IPS DF 4.7 (cell line): ENCODE measurements around the gene GRB2.
"Not testable (repeated sequence)": the region's sequence is repeated elsewhere in the genome, so short reads cannot be mapped to it uniquely, and the experiment has no call there.

ENCODE experiments used
- DNase-seq: peaks from one replicate; pipeline ENCODE4 v3.0.0-alpha.2; 2013; ENCODE audit warnings: low spot score; ENCODE audit errors: extremely low read depth

Gene GRB2

DNA sequence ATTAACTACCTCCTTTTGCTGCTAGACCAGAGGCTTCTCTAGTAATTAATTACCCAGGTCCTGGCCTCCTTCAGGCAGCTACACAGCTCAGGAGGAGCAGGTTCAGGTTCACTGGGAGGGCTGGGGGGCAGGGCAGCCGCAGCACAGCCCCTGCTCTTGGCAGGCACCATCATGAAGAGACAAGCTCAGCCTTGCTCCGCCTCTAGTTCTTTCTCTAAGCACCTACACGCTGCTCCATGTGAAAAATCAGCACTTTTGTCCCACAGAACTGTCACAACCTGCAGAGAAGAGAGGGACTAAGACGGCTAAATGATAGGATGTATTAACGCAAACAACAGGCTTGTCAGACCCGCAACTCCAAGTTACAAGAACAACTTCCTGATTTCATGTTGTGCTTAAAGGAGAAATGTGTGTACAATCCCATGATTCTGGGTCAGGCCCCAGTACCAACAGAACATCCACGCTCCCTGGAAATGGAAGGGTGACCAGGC lies 53.4 kb downstream of the GRB2 start:
- DNase-seq, result no peak

DNA sequence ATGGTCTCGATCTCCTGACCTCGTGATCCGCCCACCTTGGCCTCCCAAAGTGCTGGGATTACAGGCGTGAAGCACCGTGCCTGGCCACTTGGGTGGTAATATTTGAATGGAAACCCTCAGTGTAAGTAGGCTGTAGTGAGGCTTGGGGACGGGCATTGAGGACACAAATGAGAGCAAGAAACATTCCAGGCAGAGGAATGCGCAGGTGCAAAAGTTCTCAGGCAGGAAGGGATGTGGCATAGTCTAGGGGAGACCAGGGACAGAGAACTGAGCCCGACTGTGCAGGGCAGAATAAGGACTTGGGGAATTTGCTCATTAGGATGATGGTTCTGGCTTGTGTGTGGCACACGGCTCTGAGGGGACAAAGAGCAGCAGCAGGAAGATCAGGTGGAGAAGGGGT lies 54.8 kb downstream of the GRB2 start:
- DNase-seq, result no peak

DNA sequence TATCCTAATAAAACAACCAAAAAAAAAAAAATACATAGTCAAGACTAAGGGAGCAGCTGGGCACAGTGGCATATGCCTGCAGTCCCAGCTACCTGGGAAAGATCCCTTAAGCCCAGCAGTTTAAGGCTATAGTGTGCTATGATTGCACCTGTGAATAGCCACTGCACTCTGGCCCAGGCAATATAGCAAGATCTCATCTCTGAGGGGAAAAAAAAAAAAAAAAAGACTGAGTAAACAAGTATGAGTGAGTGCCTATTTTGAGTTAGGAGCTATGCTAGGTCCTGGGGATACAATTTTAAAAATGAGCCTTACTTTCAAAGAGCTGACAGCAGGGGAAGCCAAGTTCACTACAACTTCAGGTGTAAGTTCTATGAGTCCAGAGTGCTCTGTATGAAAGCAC lies 55.4 kb downstream of the GRB2 start:
- DNase-seq, result no peak

DNA sequence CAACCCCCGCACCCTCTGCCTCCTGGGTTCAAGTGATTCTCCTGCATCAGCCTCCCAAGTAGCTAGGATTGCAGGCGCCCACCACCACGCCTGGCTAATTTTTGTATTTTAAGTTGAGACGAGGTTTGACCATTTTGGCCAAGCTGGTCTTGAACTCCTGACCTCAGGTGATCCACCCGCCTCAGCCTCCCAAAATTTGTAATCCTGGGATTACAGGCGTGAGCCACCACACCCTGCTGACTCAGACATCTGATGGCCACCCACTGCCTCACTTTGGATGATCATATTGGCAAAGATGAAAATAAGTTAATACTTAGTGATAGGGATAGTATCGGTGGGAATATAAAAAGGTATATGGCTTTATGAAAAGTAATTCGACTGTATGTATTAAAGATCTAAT lies 55.9 kb downstream of the GRB2 start:
- DNase-seq, result no peak

GRCh38 chr17:75348386-75349012 lies 57.0 kb downstream of the GRB2 start:
- no peak for DNase-seq

GRCh38 chr17:75346906-75347305 lies 58.6 kb downstream of the GRB2 start:
- DNase-seq, result no peak

GRCh38 chr17:75346368-75346767 lies 59.1 kb downstream of the GRB2 start:
- not testable (repeated sequence) for DNase-seq

DNA sequence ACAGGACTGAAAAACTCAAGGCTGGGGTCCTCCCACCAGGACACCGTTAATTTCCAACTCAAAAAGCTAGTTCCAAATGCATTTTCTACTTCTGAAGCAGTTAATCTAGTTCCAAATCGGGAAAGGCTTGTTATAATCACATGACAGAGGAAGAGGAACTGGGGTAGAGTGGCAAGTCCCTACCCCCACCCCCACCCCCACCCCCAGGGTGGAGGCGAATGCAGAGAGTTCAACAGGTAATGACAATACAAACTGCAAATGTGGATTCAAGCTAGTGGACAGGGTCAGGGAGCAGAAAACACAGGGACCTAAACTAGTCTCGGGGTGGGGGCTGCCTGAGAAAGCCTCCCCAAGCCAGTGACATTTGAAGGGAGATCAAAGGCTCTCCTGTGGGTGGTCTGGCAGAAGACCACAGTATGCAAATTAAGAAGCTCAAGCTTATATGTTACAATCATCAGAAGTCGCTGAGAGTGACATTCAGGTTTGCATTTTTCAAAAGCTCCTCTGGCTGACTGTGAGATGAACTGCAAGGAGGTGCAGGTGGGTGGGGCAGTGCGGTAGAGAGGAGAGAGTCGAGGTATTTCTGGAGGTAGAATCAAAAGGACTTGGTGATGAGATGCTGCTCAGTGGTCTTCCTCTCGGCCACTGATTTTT lies 59.8 kb downstream of the GRB2 start:
- no peak for DNase-seq

- no peak for DNase-seq
These were observed 60.8 kb downstream of the GRB2 start for GRCh38 chr17:75344666-75345065.

- DNase-seq, result no peak
These were observed 62.5 kb downstream of the GRB2 start for GRCh38 chr17:75342996-75343395.

GRCh38 chr17:75341784-75342486 lies 63.5 kb downstream of the GRB2 start:
- no peak for DNase-seq

- no peak for DNase-seq
These were observed 64.8 kb downstream of the GRB2 start for GRCh38 chr17:75340631-75341030.

DNA sequence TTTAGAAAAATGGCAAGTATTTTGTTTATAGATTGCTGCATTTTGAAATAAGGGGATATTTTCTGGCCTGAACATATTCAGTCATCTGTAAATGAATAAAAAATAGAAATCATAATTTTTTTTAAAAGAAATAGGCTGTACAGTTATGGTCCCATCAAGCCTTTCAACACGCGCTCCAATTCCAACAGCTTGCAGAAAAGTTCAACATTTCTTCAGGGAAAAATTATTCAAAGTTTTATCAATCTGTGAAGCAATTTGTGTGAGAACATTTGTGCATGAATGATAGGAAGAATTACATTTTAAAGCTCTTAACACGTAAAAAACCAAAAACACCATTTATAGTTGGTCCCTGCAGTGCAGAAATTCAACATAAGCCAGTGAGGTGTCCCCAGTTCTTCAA lies 65.5 kb downstream of the GRB2 start:
- DNase-seq, result no peak

DNA sequence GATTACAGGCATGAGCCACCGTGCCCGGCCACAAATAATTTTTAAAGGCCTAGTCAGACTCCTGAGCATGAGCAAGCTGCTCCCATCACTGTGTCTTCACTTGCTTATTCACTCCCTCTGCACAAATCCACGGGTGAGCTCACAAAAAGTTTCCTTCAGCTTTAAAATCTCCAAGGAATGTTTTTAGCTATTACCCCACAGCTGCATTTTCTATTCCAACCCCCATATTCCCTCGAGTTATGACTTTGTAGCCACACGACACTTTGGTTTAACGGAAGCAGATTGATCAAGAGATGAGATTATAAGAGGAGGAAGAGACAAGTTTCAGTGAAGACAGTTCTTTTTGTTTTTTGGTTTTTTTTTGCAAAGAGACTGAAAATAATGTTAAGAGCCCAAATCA lies 67.1 kb downstream of the GRB2 start:
- DNase-seq, result no peak

DNA sequence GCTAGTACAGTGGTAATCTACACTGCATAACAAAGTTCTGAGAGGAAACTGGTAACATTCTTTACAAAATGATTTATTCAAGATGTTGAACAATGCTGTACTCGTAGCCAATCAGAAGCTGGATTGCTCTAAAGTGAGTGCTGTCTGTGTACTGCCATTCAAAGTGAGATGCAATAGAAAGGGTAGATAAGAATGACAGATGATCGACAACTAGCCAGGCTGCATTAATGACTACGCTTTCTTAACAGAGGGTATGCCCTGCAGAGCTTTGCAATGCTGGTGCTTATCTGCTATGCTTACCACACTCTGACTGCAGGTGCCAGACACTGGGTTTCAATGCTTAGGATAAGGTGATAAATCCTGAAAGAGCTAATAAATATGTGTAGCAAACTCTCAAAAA lies 70.2 kb downstream of the GRB2 start:
- DNase-seq, result no peak

GRCh38 chr17:75334723-75335122 lies 70.8 kb downstream of the GRB2 start:
- DNase-seq, result no peak

- no peak for DNase-seq
These were observed 73.8 kb downstream of the GRB2 start for GRCh38 chr17:75331671-75332070.

DNA sequence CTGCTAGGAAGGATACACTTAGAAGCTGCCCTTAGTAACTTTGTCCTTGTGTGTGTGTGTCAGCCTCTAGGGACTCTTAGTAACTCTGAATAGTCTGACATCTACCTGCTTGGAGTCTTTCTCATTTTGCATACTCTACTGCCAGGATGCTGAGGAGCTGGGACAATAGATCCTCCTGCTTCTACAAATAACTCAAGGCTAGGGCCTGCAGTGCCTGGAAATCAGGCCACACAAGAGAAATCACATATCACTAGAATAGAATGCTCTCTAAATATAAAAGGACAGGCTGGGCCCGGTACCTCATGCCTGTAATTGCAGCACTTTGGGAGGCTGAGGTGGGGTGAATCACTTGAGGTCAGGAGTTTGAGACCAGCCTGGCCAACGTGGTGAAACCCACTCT lies 77.7 kb downstream of the GRB2 start:
- DNase-seq, result no peak

DNA sequence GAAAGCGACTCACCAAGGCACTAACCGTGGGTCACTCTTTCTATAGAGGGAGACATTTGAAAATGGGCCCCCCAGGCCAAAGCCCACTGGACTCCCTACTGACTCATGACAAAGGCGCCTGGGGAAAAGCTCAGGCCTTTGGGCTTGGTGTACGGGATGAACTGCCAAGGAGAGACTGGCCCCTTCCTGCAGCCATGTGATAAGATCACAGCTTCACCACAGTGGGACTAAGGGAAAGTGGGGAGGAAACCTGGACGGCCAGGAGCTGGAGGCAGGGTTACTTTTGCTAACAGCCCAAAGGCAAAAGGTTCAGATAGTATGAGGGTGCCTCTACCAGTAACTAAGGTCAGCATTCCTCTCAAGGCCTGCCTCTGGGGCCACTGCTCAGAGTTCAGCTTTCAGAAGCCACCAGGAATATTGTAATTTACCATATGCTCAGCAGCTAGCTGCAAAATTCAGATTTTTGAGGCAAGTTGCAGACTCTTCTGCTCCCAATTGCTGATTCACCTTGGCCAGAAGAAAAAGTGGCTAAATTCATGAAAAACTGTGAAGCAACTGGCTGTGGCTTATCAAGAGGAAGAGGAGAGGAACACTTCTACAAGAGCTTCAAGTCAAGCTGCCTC lies 79.1 kb downstream of the GRB2 start:
- DNase-seq, result no peak

DNA sequence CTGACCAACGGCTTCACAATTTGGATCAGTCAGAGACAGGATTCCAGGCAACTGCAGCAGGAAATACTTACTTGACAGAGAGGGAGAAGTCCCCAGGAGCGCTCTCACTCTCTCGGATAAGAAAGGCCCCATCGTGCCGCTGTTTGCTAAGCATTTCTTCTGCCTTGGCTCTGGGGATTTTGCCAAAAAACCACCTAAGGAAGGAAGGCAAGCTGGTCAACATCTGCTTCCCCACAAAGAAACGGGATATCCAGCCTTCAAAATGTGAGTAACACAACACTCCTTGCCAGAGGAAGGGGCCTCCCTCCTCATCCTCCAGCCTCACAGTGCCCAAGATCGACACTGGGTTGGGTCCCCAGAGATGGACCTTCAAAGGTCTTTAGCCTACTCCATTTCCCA lies 79.7 kb downstream of the GRB2 start:
- DNase-seq, result no peak

DNA sequence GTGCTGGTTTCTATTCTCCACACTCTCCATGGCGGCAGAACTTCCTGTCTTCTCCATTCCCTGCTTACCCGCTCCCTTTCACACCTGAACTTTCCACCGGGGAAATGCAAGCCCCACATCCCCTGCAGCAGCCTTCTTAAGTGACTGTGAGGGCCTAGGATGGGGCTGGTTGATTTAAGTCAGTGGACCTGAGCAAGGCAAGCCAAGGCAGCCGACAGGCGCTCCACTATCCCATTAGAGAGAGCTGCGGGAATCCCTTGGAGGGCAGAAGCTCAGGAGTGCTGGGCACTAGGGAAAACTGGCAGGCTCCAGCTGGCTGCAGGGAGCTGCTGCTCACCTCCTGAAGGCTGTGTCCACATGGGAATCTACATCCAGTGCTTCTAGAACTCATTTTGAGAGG lies 80.1 kb downstream of the GRB2 start:
- DNase-seq, result no peak

GRCh38 chr17:75321506-75321905 lies 84.0 kb downstream of the GRB2 start:
- no peak for DNase-seq
